ENCODE results near the gene RND2. TPM values are rescaled to one million over a fixed set of nuclear protein-coding genes. Genes with fewer than 3 reads are reported as not detected.

Gene RND2
- total and polyA plus RNA-seq, 2 of the 13 experiments (the other 11 are each of a cell fraction or from before 2014, with no cell fraction given), result 0.05 to 0.11 TPM

DNA sequence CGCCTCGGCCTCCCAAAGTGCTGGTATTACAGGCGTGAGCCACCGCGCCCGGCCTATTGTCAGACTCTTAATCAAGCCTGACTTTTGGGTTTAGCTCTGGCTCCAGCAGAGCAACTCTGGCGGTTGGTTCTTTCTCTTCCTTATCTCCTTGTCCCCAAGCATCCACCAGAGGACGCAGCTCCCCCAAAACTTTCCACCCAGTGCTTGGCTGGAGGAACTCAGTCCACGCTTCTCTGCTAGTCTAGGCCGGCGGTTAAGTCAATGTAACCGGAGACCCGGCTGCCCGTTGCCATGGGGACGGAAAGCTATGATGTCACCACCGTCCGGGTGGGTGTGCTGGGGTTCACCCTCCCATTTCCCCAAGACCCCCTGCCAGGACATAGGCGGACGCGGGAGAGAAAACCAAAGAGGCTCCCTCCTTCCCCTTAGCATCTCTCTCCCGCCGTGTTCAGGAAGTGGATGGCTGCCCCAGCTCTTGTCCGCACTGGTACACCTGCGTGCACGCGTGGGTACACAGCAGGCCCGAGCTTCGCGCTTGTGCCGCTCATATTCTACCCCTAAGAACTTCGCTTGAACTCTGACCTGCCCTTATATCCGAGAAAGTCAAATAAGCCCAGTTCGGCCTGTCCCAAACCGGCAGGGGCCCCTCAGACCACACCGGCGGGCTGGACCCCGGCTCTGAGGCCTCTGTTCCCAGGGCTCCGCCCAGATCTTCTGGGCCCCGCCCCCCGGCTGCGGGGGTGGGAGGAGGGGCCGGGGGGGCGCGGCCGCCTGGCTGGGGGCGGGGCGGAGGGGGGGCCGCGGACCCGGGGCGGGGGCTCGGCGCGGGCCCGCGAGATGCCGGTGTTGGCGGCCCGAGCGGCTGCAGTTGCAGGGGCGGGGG, at the start of gene RND2 (continued):
- TF ChIP-seq, protein P1, sequence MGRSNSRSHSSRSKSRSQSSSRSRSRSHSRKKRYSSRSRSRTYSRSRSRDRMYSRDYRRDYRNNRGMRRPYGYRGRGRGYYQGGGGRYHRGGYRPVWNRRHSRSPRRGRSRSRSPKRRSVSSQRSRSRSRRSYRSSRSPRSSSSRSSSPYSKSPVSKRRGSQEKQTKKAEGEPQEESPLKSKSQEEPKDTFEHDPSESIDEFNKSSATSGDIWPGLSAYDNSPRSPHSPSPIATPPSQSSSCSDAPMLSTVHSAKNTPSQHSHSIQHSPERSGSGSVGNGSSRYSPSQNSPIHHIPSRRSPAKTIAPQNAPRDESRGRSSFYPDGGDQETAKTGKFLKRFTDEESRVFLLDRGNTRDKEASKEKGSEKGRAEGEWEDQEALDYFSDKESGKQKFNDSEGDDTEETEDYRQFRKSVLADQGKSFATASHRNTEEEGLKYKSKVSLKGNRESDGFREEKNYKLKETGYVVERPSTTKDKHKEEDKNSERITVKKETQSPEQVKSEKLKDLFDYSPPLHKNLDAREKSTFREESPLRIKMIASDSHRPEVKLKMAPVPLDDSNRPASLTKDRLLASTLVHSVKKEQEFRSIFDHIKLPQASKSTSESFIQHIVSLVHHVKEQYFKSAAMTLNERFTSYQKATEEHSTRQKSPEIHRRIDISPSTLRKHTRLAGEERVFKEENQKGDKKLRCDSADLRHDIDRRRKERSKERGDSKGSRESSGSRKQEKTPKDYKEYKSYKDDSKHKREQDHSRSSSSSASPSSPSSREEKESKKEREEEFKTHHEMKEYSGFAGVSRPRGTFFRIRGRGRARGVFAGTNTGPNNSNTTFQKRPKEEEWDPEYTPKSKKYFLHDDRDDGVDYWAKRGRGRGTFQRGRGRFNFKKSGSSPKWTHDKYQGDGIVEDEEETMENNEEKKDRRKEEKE (IDR thresholded peaks at IDR 0.05), result no peak
- TF ChIP-seq ZMAT3 (CRISPR knock-in tag; conservative IDR thresholded peaks at IDR 0.05) (no peak; the same call in 1 of the 2 replicates), MYC (CRISPR knock-in tag; IDR thresholded peaks at IDR 0.05; ENCODE audit: borderline replicate concordance) (peak; percentile 69; the same call in 1 of the 2 replicates), JDP2 (CRISPR knock-in tag; IDR thresholded peaks at IDR 0.05; ENCODE audit: borderline replicate concordance) (no peak), POLR2AphosphoS5 (IDR thresholded peaks at IDR 0.05; ENCODE audit: low read depth, low read length) (no peak), POGZ (CRISPR knock-in tag; IDR thresholded peaks at IDR 0.05) (no peak), ZFAT (CRISPR knock-in tag; conservative IDR thresholded peaks at IDR 0.05) (no peak), TP53 (CRISPR knock-in tag; conservative IDR thresholded peaks at IDR 0.05) (no peak), RFX3 (CRISPR knock-in tag; IDR thresholded peaks at IDR 0.05) (peak; percentile 96), BRD4 (CRISPR knock-in tag; IDR thresholded peaks at IDR 0.05) (no peak), MBD4 (IDR thresholded peaks at IDR 0.05; ENCODE audit: borderline replicate concordance, low read length) (no peak), ZSCAN25 (CRISPR knock-in tag; IDR thresholded peaks at IDR 0.05) (no peak), KDM3A (CRISPR knock-in tag; IDR thresholded peaks at IDR 0.05; ENCODE audit: low read depth) (peak; percentile 97), ZNF367 (CRISPR knock-in tag; IDR thresholded peaks at IDR 0.05; ENCODE audit: borderline replicate concordance) (no peak), ZNF567 (CRISPR knock-in tag; IDR thresholded peaks at IDR 0.05; ENCODE audit: borderline replicate concordance) (0 out of 2 replicates have a peak, but pooled peaks have one; percentile 46), KDM4B (CRISPR knock-in tag; IDR thresholded peaks at IDR 0.05) (0 out of 2 replicates have a peak, but pooled peaks have one; percentile 67), NFKB2 (CRISPR knock-in tag; IDR thresholded peaks at IDR 0.05; ENCODE audit: borderline replicate concordance) (peak; percentile 65; the same call in 1 of the 2 replicates), ZNF251 (CRISPR knock-in tag; IDR thresholded peaks at IDR 0.05) (no peak), NFKBIZ (CRISPR knock-in tag; IDR thresholded peaks at IDR 0.05) (no peak)
- TF ChIP-seq, protein P2, sequence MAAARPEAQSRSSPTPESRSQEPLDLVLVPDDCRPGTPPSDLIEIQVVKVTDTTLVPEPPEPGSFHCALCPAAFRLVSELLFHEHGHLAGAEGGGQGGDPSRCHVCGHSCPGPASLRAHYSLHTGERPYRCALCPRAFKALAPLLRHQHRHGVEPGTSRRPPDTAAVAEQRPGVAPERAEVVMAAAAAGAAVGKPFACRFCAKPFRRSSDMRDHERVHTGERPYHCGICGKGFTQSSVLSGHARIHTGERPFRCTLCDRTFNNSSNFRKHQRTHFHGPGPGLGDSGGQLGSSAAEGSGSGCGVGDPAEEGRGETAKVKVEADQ (CRISPR knock-in tag; IDR thresholded peaks at IDR 0.05; ENCODE audit: borderline replicate concordance), result no peak
- TF ChIP-seq, protein P3, sequence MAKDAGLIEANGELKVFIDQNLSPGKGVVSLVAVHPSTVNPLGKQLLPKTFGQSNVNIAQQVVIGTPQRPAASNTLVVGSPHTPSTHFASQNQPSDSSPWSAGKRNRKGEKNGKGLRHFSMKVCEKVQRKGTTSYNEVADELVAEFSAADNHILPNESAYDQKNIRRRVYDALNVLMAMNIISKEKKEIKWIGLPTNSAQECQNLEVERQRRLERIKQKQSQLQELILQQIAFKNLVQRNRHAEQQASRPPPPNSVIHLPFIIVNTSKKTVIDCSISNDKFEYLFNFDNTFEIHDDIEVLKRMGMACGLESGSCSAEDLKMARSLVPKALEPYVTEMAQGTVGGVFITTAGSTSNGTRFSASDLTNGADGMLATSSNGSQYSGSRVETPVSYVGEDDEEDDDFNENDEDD (CRISPR knock-in tag; IDR thresholded peaks at IDR 0.05; ENCODE audit: borderline replicate concordance), result peak; percentile 13; the same call in 1 of the 2 replicates
- TF ChIP-seq, protein P4, sequence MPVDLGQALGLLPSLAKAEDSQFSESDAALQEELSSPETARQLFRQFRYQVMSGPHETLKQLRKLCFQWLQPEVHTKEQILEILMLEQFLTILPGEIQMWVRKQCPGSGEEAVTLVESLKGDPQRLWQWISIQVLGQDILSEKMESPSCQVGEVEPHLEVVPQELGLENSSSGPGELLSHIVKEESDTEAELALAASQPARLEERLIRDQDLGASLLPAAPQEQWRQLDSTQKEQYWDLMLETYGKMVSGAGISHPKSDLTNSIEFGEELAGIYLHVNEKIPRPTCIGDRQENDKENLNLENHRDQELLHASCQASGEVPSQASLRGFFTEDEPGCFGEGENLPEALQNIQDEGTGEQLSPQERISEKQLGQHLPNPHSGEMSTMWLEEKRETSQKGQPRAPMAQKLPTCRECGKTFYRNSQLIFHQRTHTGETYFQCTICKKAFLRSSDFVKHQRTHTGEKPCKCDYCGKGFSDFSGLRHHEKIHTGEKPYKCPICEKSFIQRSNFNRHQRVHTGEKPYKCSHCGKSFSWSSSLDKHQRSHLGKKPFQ (CRISPR knock-in tag; IDR thresholded peaks at IDR 0.05; ENCODE audit: insufficient replicate concordance), result peak; percentile 78
- TF ChIP-seq, protein P5, sequence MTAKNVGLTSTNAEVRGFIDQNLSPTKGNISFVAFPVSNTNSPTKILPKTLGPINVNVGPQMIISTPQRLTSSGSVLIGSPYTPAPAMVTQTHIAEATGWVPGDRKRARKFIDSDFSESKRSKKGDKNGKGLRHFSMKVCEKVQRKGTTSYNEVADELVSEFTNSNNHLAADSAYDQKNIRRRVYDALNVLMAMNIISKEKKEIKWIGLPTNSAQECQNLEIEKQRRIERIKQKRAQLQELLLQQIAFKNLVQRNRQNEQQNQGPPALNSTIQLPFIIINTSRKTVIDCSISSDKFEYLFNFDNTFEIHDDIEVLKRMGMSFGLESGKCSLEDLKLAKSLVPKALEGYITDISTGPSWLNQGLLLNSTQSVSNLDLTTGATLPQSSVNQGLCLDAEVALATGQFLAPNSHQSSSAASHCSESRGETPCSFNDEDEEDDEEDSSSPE (CRISPR knock-in tag; IDR thresholded peaks at IDR 0.05), result no peak

All from HepG2 (cell line).